Measurements from ENCODE around the gene AZI2.

AZI2 gene, protein sequence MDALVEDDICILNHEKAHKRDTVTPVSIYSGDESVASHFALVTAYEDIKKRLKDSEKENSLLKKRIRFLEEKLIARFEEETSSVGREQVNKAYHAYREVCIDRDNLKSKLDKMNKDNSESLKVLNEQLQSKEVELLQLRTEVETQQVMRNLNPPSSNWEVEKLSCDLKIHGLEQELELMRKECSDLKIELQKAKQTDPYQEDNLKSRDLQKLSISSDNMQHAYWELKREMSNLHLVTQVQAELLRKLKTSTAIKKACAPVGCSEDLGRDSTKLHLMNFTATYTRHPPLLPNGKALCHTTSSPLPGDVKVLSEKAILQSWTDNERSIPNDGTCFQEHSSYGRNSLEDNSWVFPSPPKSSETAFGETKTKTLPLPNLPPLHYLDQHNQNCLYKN
- total RNA-seq, result 40.7 to 45.3 reads per million in 2 experiments

DNA sequence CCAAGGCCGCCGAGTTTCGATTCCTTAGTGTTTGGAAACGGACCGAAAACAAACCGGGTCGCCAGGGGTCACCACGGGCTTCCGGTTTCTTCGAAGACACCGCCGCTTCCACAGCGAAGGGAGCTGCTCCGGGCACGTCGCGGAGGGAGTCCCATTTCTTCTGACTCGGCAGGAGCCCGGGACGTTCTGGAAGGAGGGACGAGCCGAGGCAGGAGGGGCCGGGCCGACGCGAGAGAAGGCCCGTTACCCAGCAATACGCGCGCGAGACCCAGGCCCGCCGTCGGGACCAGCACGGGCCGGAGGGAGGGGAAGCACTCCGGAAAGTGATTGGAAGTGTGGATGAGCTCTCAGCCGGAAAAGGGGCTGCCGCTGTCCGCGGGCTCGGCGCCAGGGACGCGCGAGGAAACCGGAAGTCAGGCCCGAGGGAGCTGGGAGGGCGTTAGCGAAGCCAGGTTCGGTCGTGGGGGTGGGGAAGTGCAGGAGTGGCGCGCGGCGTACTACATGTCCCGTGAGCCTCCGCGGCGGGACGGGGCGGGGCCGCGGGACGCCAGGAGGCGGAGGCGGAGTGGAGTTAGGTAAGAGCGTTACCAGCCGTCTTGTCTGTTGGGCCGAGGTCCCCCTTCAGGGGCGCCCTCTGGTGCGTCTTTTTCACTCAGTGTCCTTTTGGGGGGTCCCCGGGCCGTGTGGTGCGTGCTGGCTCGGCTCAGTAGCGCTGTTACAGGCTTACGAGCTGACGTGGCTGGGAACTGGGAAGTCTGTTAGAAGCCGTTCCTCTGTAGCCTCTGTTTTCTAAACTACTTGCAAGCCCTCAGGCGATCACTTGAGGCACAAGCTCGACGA is at the start of gene AZI2, which contains the start of gene ZCWPW2:
Gene AZI2, minus strand, starts transcription at position 196 of the 840 bp plus-strand sequence. CDS start 8,207 bp downstream, outside the sequence.
Gene ZCWPW2, plus strand, starts transcription at position 93 of the 840 bp plus-strand sequence. CDS start 64,348 bp downstream, outside the sequence.
- DNase-seq (ENCODE audit: low read depth), result peak; percentile 86

DNA sequence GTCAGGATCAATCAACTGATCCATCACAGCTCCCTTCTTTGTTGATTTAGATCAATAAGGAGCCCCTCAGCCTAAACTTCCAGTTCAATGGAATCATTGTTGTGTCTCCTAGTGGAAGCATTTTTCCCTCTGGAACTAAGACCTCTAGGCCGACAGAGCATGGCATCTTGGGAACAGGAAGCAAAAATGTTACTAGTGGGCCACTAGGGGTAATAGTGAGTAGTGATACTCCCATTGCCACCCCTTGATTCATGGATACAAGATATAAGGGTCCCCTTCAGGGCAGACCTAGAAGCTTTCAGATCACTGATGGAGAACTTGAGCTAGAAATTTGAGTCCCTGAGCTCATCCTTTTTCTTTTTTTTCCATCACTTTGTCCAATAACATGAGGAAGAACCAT is 40.4 kb upstream of the AZI2 start:
- DNase-seq (ENCODE audit: low read depth), result no peak

DNA sequence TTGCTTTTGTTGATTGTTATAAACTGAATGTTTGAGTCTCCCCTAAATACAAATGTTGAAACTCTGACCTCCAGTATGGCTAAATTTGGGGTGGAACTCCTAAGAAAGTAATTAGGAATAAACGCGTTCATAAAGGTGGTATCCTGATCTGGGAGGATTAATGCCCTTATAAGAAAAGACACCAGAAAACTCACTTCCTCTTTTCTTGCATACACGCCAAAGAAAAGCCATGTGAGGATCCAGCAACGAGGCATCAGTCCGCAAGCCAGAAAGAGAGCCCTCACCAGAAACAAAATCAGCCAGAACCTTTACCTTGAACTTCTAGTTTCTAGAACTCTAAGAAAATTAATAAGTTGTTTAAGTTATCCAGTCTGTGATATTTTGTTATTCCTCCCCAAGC is 37.4 kb upstream of the AZI2 start:
- no peak for DNase-seq (ENCODE audit: low read depth)

DNA sequence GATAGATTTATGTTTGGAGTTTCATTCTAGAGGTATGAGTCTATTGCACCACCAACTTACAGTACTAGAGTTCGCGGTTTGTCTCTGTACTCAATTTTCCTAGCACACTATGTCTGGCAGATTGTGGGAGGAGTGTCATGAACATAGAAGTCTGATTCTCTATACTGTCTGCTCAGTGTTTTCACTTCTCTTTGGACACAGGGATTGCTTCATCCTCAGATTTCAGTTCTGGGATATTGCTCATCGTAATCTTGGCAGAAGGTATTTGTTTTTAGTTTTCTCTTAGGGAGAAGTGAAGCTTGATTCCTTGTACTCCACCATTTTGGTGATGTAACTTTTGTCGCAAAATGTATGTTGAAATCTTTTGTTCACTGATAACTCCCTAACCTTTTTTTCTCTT is 27.8 kb upstream of the AZI2 start:
- DNase-seq (ENCODE audit: low read depth), result no peak

DNA sequence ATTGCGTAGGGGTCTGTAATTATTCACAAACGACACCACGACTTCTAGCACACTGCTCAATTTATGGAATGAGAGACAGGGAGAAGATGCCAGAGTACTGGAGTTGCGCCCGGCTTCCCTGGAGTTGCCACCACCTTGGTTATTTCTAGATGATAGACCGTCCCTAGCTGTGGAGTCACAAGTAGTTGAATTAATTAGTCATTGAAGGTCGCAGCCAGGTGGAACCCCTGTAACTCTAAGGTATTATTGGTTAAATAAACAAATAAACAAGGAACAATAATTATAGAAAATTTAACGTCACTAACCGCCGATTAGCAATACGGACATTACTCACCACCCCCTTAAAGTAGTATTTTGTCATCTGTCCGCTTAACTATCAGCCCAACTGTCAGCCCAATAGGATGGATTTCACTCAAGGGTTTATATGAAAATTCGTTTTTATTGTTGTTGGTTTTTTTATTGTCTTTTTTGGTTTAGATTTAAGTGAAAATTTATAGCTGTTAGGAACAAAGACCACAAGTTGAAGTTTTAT is 911 bp upstream of the AZI2 start:
- DNase-seq (ENCODE audit: low read depth), result no peak

DNA sequence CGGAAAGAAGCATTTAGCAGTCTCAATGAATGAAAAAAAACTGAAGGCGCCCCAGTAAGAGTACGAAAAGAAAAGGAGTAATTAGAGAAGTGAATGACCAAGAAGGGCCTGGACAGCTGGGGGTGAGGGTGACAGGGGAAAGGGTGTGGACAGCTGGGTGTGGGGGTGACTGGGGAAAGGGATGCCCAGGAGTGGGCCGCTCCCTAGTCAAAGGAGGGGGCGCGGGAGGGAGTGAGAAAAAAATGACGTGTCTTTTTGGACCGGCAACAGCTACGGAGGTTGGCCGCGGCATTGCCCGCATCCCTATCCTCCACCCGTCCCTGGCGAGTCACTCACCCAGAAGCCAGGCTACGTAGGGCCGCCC is 377 bp downstream of the AZI2 start:
- no peak for DNase-seq (ENCODE audit: low read depth)

DNA sequence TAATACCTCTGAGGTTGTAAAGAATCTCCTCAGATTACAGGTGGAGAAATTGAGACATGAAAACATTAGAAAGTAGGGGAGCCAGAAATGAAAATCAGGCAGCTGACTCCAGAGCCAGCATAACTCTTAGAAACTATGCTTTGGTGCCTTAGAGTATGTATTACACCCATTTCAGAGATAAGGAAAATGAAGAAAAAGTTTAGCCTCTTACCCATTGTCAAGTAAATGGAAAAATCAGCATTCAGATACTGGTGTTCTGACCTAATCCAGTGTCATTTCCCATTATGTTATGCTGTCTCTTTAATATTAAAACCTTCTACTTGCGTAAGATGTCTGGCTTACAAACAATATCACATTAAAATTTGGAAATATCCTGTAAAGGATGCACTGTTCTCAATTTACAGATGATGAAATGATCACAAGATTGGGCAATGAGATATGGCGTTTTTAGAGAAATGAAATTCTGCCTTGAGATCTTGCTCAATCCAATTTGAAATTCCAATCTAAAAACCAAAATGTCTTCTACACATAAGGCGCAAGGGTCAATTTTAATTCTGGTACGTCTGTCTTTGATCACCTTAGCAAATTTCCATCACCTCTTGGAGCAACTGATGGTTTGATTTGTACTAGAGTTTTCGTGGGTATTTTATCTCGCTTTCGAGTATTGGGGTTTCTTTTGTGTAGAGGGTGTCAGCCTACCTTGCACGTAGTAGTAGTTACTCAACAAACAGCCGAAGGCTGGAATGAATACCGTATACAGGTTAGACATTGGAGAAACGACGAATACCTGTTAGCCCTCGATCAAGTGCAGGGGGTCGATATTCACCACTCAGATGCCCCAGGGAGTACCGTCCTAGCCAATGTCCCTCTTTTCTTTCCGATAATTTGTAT is 1.0 kb downstream of the AZI2 start:
- DNase-seq (ENCODE audit: low read depth), result no peak

DNA sequence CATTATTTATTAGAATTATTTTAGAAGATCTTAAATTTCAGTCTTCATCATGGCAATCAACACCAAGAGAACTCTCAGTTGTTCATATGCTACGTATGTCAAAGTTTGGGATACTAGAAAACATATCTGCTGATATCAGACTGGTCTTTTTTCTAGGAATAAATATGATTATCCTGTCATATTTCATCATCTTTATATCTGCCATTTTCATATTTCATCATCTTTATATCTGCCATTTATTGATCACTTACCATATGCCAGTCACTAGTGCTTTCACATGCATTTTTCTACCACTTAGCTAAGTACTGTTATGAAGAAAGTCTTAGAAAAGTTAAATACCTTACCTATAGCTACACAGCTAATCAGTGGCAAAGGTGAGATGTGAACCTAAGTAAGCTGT is 2.9 kb downstream of the AZI2 start:
- no peak for DNase-seq (ENCODE audit: low read depth)

DNA sequence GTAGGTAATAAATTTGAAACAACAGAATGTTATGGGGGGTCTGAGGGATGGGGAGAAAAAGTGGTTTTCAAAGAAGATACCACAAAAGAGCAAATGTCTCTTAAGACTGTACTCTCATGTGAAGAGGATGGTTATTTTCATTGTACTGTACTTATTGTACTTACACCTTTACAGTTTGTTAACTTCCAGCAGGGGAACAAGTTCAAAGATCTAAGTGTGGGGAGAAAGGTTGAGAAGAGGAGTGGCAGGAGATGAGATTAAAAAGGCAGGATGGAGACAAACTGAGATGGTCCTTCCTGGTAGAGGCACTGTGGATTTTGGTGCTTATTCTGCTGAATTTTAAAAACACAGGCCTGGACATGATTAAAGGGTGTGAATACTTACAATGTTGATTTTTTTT is 5.5 kb downstream of the AZI2 start:
- DNase-seq (ENCODE audit: low read depth), result no peak

DNA sequence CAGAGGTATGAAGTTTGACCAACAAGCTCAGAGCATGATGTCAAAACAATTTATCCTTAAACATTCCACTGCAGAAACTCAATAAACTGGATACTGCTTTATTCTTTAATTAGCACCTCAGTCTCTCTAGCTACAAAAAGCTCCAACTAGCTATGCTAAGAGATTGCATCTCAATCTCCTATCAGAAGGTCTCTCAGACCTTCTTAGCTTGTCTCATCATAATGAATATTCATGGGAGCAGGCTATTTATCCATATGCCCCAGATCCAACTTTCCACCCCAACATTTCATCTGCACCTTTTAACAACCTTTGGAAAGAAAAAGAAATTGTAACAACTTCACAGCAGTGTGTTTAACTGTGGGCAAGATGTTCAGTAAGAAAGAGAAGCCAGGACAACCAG is 11.4 kb downstream of the AZI2 start:
- no peak for DNase-seq (ENCODE audit: low read depth)

DNA sequence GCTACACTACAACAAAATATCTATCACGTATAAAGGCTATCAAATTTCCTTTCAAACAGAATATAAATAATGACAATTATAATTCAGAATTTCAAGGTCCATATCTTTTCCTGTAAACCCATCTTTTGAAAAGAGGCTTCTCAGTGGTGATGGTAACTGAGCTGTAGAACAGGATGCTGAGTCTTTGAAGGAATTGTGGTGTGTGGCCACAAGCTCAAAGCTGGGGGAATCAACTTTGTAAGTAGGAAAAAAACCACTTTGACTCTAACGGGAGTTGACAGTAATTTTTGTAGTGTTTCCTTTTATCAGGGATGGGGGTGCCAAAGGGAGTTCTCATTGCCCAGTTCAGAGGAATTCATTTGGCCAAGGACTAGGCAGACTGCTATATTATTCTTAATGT is 13.4 kb downstream of the AZI2 start:
- no peak for DNase-seq (ENCODE audit: low read depth)

DNA sequence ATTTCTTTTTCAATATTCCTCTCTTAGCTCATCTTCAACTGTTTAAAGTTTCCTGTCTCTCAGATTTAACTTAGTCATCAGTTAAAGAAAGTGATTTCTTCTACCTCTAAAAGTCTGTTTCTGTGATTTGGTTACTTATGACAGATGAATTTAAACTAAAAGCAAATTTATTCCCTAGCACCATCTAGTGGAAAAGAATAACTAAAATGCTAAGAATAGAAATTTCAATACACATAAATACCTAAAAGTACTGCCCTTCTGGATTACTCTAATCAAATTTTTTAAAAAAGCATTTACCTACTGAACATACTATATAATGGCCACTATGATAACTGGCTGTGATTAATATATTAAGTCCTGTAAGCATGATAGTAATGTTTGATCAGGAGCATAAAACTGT is 14.1 kb downstream of the AZI2 start:
- no peak for DNase-seq (ENCODE audit: low read depth)

DNA sequence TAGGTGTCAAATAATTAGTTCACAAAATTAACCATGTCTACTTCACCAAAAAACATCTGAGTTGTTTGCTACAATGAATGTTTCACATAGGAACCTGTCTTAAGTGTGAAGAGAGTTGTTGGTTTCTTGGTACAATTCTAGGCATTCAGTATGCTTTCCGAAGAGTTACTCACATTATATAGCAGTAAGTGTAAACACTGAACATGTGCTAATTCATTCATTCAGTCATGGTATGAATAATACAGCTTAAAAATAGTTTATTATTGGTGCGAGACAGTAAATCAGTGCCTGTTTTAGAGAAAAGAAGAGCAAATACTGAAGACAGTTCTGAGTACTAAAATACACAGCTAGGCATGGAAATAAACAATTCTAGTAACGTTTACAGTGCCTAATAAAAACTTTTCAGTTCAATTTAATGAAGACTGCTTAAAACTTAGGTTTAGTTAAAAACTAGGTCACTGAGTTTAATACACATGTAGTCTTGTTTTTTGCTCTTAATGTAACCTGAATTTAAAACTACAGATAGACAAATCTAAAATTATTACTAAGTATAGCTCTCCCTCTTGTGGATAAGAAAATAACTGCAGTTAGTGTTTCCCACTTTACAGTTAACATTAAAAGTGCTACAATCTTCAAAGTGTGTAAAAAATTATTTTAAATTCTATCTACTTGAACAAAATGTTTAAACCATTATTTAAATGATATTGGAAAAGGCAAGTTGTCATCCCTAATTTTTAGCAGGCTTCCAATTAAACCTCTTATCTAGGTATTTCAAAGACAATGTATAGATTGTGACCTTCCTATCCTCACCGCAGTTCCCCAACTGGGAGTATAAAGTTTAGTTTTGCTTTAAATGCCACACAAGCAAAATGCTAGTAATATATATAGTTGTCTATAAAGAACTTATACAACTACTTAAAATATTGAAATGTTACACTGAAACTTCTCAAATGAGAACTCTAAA is 20.2 kb downstream of the AZI2 start:
- no peak for DNase-seq (ENCODE audit: low read depth)

DNA sequence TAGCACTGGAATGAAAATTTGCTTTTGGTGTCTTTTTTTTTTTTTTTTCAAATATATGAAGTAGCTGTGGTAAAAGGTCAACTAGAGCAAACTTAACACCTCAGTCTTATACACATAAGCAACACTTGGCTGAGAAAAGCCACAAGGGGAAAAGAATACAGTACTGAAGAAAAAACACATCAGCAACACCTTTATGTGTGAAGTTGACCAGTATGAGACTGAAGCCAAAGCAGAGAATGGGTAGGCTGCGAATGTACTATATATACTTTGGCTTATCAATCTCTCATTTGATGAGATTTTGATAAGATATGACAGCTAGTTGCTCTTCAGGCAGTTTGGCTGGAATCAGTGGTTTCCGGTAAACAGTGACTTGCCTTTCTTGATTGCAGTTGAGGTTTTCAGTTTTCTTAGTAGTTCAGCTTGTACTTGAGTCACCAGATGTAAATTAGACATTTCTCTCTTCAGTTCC is 22.1 kb downstream of the AZI2 start:
- no peak for DNase-seq (ENCODE audit: low read depth)

DNA sequence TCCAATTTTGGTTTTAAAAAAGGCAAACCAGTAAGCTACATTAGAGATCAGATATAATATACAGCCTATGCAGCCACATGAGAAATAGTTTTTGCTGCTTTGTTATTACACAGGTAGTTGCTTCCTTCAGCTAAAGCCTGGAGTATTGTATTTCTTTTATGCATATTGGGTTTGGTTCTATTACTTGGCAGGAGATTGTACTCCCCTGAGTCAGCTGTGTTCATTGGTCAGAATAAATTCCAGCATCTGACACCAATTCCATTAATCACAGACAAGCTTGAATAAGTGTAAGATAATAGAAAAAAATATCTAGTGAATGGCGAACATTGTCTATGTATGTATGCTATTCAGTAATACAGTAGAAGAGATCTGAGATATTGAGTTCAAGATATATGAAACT is 26.2 kb downstream of the AZI2 start:
- DNase-seq (ENCODE audit: low read depth), result no peak

DNA sequence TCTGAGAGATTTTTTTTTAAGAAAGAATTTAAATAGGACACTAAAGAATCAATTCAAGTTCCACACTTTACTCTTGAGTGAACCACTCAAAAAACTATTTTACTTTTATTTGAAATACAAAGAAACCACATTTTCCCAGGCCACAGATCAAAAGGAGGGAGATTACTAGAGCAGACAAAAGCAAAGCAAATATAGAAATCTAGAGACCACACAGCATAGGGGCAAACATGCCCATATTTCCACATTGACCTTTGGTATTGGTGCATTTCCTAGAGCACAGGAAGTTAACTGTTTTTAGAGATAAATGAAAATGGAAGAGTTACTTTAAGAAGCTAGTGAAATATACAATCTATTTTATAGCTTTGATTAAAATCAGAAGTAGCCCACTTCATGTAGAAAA is 27.6 kb downstream of the AZI2 start:
- DNase-seq (ENCODE audit: low read depth), result no peak

DNA sequence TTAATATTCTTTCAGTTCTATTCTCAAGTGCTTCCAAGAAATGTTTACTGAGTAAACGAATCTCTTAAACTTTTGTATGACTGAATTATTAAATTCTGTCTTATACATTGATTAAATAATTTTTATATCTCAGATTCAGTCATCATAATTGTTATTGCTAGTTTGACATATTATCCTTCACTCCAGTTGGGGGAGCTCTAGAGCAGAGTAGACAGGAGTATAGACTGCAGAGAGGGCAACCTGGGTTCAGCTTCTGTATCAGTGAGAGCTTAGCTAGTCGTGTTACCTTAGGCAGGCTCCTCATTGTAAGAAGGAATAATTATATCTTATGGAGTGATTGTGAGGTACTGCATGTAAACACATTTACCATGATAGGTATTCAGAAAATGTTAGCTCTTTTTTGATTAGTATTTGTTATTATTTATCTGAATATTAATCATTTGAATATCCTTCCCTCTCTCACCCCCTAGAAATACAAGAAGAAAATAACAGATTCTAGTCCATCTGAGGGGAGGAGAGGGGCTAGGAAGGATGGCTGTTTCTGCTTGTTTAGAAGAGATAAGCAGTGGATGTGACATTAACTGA is 31.1 kb downstream of the AZI2 start:
- no peak for DNase-seq (ENCODE audit: low read depth)

DNA sequence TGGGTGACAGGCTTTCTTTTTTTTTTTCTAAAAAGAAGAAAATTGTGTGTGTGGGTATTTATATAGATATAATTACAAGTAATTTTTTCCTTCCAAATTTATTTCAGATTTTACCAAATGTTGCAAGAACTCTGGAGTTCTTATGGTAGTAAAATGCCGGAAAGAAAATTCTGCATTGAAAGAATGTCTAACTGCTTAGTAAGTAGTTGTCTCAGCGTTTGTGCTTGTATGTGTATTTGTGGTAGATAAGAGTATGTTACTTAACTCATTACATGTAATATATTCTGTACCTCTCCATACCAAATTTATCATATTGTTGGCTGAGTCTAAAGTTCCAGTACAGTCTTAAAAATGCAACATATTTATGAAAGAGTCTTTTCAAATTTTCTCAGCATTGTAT is 32.4 kb downstream of the AZI2 start:
- no peak for DNase-seq (ENCODE audit: low read depth)

DNA sequence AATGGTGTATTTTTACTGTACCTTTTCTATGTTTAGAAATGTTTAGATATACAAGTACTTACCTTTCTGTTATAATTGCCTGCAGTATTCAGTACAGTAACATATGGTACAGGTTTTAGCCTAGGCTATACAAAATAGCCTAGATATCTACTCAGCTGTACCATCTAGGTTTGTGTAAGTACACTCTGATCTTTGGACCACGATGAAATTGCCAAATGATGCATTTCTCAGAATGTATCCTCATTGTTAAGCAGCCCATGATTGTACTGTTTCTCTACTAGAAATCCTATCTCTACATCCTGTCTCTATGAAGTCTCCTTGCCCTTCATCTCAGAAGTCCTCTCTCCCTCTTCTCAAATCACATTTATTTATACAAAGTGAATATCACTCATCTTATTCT is 32.9 kb downstream of the AZI2 start:
- DNase-seq (ENCODE audit: low read depth), result no peak

DNA sequence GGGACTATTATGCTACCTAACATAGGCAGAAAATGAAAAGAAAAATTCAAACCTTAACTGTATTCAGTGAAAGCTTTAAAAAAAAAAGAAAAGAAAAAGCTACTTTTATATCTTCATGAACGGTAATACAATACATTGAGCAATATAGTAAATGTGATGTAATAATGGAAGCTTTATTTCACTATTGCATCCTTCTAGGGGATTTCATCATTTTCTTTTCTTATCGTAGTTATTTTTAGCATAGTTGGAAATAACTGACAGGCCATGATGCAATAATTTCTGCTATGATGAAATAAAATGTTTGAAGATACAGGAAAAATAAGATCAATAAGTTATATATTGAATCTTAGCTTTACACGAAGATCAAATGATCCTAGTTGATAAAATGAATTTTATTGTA is 40.4 kb downstream of the AZI2 start:
- DNase-seq (ENCODE audit: low read depth), result no peak

Measured in T follicular helper cell (primary cell).